Neural cell (in vitro differentiated cells): ENCODE results near the gene CHRD.

Source experiments
- EP300 ChIP-seq: fragments of 450-650 bp; conservative IDR thresholded peaks from 2 replicates; pipeline ENCODE4 v1.6.1; 2014; ENCODE audit warnings: antibody characterized with exemption, mild to moderate bottlenecking, moderate library complexity; ENCODE audit not compliant: poor library complexity, severe bottlenecking
- EZH2 ChIP-seq: fragments of 200-600, 300-800 bp; shearing (Covaris generic), sonication (generic); IDR thresholded peaks from 2 replicates; pipeline ENCODE4 v1.6.1; 2014; ENCODE audit warnings: antibody characterized with exemption, low read length, borderline replicate concordance, mild to moderate bottlenecking; ENCODE audit not compliant: insufficient read depth, poor library complexity, severe bottlenecking
- RAD21 ChIP-seq: fragments of 450-650 bp; conservative IDR thresholded peaks from 2 replicates; pipeline ENCODE4 v1.6.1; 2014; ENCODE audit warnings: antibody characterized with exemption, mild to moderate bottlenecking, moderate library complexity
- TF ChIP-seq, protein P1 (sequence below): fragments of 450-650 bp; IDR thresholded peaks from 2 replicates; pipeline ENCODE4 v1.5.1; 2014; ENCODE audit warnings: antibody characterized with exemption, mild to moderate bottlenecking, moderate library complexity; ENCODE audit not compliant: poor library complexity, severe bottlenecking
- TF ChIP-seq, protein P2 (sequence below): IDR thresholded peaks from 2 replicates; pipeline ENCODE4 v1.6.1; 2012; ENCODE audit warnings: borderline replicate concordance

DNA sequence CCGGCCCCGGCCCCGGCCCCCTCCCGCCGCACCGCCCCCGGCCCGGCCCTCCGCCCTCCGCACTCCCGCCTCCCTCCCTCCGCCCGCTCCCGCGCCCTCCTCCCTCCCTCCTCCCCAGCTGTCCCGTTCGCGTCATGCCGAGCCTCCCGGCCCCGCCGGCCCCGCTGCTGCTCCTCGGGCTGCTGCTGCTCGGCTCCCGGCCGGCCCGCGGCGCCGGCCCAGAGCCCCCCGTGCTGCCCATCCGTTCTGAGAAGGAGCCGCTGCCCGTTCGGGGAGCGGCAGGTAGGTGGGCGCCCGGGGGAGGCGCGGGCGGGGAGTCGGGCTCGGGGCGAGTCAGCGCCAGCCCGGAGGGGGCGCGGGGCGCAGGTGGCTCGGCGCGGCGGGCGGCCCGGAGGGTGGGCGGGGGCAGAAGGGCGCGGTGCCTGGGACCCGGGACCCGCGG, 352 bp downstream of the CHRD start:
- TF ChIP-seq, protein P1, sequence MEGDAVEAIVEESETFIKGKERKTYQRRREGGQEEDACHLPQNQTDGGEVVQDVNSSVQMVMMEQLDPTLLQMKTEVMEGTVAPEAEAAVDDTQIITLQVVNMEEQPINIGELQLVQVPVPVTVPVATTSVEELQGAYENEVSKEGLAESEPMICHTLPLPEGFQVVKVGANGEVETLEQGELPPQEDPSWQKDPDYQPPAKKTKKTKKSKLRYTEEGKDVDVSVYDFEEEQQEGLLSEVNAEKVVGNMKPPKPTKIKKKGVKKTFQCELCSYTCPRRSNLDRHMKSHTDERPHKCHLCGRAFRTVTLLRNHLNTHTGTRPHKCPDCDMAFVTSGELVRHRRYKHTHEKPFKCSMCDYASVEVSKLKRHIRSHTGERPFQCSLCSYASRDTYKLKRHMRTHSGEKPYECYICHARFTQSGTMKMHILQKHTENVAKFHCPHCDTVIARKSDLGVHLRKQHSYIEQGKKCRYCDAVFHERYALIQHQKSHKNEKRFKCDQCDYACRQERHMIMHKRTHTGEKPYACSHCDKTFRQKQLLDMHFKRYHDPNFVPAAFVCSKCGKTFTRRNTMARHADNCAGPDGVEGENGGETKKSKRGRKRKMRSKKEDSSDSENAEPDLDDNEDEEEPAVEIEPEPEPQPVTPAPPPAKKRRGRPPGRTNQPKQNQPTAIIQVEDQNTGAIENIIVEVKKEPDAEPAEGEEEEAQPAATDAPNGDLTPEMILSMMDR, result no peak
- TF ChIP-seq, protein P2, sequence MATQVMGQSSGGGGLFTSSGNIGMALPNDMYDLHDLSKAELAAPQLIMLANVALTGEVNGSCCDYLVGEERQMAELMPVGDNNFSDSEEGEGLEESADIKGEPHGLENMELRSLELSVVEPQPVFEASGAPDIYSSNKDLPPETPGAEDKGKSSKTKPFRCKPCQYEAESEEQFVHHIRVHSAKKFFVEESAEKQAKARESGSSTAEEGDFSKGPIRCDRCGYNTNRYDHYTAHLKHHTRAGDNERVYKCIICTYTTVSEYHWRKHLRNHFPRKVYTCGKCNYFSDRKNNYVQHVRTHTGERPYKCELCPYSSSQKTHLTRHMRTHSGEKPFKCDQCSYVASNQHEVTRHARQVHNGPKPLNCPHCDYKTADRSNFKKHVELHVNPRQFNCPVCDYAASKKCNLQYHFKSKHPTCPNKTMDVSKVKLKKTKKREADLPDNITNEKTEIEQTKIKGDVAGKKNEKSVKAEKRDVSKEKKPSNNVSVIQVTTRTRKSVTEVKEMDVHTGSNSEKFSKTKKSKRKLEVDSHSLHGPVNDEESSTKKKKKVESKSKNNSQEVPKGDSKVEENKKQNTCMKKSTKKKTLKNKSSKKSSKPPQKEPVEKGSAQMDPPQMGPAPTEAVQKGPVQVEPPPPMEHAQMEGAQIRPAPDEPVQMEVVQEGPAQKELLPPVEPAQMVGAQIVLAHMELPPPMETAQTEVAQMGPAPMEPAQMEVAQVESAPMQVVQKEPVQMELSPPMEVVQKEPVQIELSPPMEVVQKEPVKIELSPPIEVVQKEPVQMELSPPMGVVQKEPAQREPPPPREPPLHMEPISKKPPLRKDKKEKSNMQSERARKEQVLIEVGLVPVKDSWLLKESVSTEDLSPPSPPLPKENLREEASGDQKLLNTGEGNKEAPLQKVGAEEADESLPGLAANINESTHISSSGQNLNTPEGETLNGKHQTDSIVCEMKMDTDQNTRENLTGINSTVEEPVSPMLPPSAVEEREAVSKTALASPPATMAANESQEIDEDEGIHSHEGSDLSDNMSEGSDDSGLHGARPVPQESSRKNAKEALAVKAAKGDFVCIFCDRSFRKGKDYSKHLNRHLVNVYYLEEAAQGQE, result no peak
- TF ChIP-seq EZH2, result no peak
- TF ChIP-seq EP300, result peak; percentile 11
- no peak for TF ChIP-seq RAD21
